GM12801 (cell line): Measurements from ENCODE around the gene PTCRA.

Source experiments
- CTCF ChIP-seq: IDR thresholded peaks from one replicate; pipeline ENCODE4 v1.5.1; 2011; ENCODE audit warnings: control low read depth; ENCODE audit not compliant: insufficient read length; ENCODE audit errors: extremely low read depth

PTCRA gene

GRCh38 chr6:42923666-42924065, 7.8 kb downstream of the PTCRA start:
- TF ChIP-seq CTCF: no peak

- TF ChIP-seq CTCF: no peak
Measured at GRCh38 chr6:42925248-42925857, 9.5 kb downstream of the PTCRA start.

GRCh38 chr6:42928986-42929820, 13.3 kb downstream of the PTCRA start, which contains the start of gene CNPY3:
Gene CNPY3, plus strand, starts transcription at chr6:42929480. Its CDS starts 91 bp downstream, at chr6:42929571.
- no peak for TF ChIP-seq CTCF

- TF ChIP-seq CTCF: no peak
Measured at GRCh38 chr6:42929821-42930360, 14.0 kb downstream of the PTCRA start.

GRCh38 chr6:42932412-42932811, 16.6 kb downstream of the PTCRA start:
- no peak for TF ChIP-seq CTCF

- no peak for TF ChIP-seq CTCF
Measured at GRCh38 chr6:42933205-42933604, 17.4 kb downstream of the PTCRA start.

- TF ChIP-seq CTCF: no peak
Measured at GRCh38 chr6:42935322-42935721, 19.5 kb downstream of the PTCRA start.
